ENCODE results near the gene SDK1. TPM values are rescaled to one million over a fixed set of nuclear protein-coding genes. Genes with fewer than 3 reads are reported as not detected.

SDK1 gene
- total and polyA plus RNA-seq, 12 donors, result 1.0 to 5.3 (median 3.2) TPM

DNA sequence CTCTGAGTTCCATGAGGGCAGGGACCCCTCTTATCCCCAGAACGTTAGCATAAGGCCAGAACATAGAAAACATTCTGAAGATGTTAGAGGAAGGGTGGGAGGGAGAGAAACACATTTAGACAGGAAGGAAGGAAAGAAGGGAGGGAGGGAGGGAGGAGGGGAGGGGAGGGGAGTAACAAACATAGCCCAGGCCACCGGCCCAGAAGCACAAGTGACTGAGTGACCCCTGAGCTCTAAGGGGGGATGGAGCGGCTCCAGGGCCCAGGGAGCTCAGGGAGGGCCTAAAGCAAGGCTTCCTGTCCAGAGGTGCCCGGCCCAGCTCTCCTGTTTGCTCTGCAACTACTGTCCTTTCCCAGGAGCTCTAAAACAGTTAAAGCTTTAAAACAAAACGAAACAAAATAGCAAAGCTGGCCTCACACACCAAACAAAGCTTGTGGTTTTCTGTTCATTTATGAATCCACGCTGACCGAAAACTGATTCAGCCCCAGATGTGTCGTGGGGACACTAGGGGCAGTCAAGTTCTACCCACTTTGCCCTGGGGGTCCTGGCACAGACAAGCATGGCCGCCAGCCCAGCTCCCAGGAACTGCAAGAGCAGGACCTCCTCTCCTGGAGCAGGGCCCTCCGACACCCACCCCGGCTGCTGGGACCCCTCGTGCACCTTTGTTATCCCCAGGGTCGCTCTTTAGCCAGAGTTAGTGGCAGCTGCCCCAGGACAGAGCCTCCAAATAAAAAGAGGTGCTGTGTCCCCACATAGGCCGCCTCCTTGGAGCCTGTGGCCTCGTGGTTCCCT, 884.9 kb downstream of the SDK1 start:
- WGBS, 2 donors, result 72 to 81% methylated on average over 15 of the region's 15 CpGs
- Histone ChIP-seq H3K4me1 (peaks cover 0 to 5% (median 0%) of the 10 kb centered on the region in 9 donors), H3K36me3 (no peaks in the 10 kb centered on the region), H3K4me3 (no peak overlapping the region), H3K27me3 (no peaks in the 10 kb centered on the region), H3K9me3 (no peaks in the 10 kb centered on the region), H3K27ac (no peak overlapping the region)
- DNase-seq (no peak), ATAC-seq (no peak)
- TF ChIP-seq, protein P1, sequence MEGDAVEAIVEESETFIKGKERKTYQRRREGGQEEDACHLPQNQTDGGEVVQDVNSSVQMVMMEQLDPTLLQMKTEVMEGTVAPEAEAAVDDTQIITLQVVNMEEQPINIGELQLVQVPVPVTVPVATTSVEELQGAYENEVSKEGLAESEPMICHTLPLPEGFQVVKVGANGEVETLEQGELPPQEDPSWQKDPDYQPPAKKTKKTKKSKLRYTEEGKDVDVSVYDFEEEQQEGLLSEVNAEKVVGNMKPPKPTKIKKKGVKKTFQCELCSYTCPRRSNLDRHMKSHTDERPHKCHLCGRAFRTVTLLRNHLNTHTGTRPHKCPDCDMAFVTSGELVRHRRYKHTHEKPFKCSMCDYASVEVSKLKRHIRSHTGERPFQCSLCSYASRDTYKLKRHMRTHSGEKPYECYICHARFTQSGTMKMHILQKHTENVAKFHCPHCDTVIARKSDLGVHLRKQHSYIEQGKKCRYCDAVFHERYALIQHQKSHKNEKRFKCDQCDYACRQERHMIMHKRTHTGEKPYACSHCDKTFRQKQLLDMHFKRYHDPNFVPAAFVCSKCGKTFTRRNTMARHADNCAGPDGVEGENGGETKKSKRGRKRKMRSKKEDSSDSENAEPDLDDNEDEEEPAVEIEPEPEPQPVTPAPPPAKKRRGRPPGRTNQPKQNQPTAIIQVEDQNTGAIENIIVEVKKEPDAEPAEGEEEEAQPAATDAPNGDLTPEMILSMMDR (IDR thresholded peaks at IDR 0.05), result no peak
- intact Hi-C loops (cut with DNase I), result no loop called here

DNA sequence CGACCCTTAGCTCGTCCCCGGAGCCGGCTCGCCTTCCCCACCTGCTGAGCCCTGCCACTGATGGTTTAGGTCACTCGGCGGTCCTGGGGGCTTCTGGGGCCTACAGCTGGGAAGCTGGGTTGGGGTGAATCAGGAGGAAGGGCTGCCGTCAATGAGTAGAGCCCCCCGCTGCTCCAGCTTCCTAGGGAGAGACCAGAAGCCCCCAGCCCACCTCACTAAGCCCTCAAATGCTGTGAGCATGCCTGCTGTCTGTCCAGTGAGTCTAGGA, 885.4 kb downstream of the SDK1 start:
- intact Hi-C loops (cut with DNase I), result no loop called here
- DNase-seq (no peak), ATAC-seq (no peak)
- WGBS, 2 donors, result 95 to 96% methylated on average over 9 of the region's 9 CpGs
- Histone ChIP-seq H3K4me1 (peaks cover 0 to 5% (median 0%) of the 10 kb centered on the region in 9 donors), H3K36me3 (no peaks in the 10 kb centered on the region), H3K9me3 (no peaks in the 10 kb centered on the region), H3K27me3 (no peaks in the 10 kb centered on the region), H3K27ac (no peak overlapping the region), H3K4me3 (no peak overlapping the region)
- TF ChIP-seq, protein P1 (IDR thresholded peaks at IDR 0.05), result no peak

GRCh38 chr7:4188651-4189050, 887.6 kb downstream of the SDK1 start:
- intact Hi-C loops (cut with DNase I), result no loop called here
- Histone ChIP-seq H3K4me1 (peaks cover 0 to 5% (median 0%) of the 10 kb centered on the region in 9 donors), H3K9me3 (no peaks in the 10 kb centered on the region), H3K27me3 (no peaks in the 10 kb centered on the region), H3K27ac (peak overlapping the region in 3 of 10 donors; percentile 22 to 68 (median 27)), H3K4me3 (peak overlapping the region in 2 of 10 donors; percentile 2 to 6), H3K36me3 (no peaks in the 10 kb centered on the region)
- WGBS, 2 donors, result 83 to 84% methylated on average over 3 of the region's 3 CpGs
- no peak for ATAC-seq
- TF ChIP-seq, protein P1 (IDR thresholded peaks at IDR 0.05), result no peak
- DNase-seq, result no peak

GRCh38 chr7:4189131-4189570, 888.1 kb downstream of the SDK1 start:
- TF ChIP-seq, protein P1 (IDR thresholded peaks at IDR 0.05), result no peak
- WGBS, 2 donors, result 41 to 44% methylated on average over 13 to 14 of the region's 14 CpGs
- H3K36me3 ChIP-seq, result no peaks in the 10 kb centered on the region
- intact Hi-C loops (cut with DNase I), result no loop called here
- peak overlapping the region in 2 of 10 donors; percentile 2 to 6 for H3K4me3 ChIP-seq
- H3K27ac ChIP-seq, result peak overlapping the region in 4 of 10 donors; percentile 22 to 68 (median 40)
- H3K4me1 ChIP-seq, result peaks cover 0 to 5% (median 0%) of the 10 kb centered on the region in 9 donors
- no peaks in the 10 kb centered on the region for H3K27me3 ChIP-seq
- H3K9me3 ChIP-seq, result no peaks in the 10 kb centered on the region
- ATAC-seq, result peak; percentile 77 to 97 (median 93)
- DNase-seq, result peak; percentile 75 to 83

All from heart right ventricle (tissue), 16 donors.